GM12875 (cell line): ENCODE results near the gene MOB3C.

Experiments
- H3K4me3 ChIP-seq: one replicate; pipeline ENCODE4 v1.5.1; 2011; ENCODE audit warnings: low read depth, low read length, control low read depth
- CTCF ChIP-seq: IDR thresholded peaks from 2 replicates; pipeline ENCODE4 v1.5.1; 2011; ENCODE audit warnings: low read depth, mild to moderate bottlenecking, control low read depth, inconsistent platforms, low read length, moderate library complexity, borderline replicate concordance; ENCODE audit not compliant: insufficient read depth

The MOB3C gene

DNA sequence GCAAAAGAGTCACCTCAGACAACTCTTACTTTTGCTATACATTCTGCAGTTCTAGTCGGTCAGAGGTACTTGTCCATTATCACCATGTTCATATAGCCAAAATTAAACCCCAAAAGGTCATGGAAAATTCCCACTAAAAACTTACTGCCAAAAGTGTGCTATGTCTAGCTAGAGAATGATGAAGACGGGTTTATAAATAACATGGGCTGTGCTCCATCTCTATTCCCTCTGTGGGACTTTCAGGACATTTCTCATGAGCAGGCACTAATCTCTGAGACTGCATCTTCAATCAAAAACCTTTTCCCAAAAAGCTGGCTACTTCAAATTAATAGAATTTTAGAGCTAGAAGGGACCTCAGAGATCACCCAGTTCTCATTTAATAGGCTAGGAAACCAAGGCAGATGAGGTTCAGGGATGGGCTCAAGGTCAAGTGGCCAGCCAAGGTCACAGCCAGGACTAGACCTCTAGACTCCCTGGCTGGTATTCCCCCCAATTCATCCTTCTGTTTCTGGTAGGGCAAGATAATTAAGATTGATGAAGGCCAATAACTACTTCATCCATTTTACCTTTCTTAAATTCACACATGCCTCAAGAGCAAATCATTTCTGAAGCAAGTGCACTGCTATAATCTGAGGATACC lies 21.0 kb upstream of the MOB3C start:
- TF ChIP-seq CTCF = no peak
- H3K4me3 ChIP-seq = no peak overlapping the region

DNA sequence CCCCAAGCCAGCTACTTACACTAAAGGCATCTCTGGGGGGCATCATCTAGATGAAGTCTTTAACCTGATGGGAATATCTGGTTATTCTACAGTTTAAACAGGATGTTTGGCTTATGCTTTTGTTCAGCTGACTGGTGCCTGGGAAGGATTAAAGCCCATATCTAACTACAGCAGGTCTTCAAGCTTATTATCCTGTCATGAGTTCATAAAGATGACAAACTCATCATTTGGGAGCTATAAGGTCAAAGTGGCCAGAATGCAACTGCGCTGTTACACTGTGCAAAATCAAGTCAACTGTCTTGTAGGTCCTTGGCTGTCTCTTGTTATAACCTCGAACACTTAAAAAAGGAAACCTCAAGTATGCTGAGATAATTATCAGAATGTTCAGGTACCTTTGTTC lies 18.6 kb upstream of the MOB3C start:
- TF ChIP-seq CTCF = no peak

DNA sequence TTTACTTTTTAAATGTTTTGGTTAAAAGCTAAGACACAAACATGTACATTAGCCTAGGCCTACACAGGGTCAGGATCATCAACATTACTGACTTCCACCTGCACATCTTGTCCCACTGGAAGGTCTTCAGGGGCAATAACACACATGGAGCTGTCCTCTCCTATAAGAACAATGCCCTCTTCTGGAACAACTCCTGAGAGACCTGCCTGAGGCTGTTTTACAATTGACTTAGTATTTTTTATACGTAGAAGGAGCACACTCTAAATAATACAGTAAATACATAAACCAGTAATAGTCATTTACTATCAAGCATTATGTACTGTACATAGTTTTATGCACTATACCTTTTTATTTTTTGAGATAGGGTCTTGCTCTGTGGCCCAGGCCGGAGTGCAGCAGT lies 14.1 kb upstream of the MOB3C start:
- TF ChIP-seq CTCF = no peak
- H3K4me3 ChIP-seq = no peak overlapping the region

More for the DNA sequence above, 18.6 kb upstream of the MOB3C start:
- H3K4me3 ChIP-seq = no peak overlapping the region

DNA sequence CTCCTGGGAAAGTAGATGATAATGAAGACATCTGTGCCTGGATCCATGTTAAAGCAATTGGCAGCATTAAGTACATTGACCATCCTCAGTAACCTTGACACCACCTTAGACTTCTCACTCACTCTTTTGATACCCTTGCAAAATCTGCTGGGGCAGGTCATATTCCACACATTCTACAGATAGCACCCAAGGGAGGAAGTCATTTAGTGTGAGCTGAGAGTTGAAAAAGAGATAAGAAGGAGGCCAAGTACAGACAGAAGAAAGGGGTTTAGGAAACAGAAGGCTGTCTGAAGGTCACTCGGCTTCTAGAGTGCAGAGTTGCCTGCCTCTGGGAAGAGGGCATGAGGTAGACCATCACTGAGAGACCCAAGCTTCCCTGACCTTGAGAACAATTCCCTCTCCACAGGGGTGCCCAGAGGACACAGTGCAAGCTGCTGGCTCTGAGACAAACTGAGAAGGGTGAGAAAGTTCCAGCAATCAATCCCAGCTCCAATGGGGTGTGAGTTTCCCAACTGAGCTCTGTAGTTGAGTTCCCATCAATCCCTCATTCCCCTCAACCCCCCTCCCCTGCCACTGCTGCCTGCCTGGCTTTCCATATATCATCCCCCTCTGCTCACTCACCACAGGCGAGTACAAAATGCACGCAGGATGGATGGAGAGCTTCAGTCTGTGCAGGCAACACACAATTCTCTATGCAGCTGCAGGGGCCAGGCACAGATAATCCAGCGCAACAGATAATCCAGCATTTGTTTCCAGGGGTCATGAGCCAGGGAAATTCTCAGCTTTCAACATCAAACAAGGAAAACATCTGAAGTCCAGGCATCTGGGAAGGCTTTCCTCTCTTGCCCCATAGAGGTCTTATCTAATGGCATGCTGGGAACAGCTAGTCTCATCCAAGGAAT lies 7.4 kb upstream of the MOB3C start:
- no peak for TF ChIP-seq CTCF
- H3K4me3 ChIP-seq = no peak overlapping the region

- peak; percentile 46; the same call in 1 of the 2 replicates for TF ChIP-seq CTCF
- H3K4me3 ChIP-seq = no peak overlapping the region
Observed at GRCh38 chr1:46622344-46622743, 5.7 kb upstream of the MOB3C start.

DNA sequence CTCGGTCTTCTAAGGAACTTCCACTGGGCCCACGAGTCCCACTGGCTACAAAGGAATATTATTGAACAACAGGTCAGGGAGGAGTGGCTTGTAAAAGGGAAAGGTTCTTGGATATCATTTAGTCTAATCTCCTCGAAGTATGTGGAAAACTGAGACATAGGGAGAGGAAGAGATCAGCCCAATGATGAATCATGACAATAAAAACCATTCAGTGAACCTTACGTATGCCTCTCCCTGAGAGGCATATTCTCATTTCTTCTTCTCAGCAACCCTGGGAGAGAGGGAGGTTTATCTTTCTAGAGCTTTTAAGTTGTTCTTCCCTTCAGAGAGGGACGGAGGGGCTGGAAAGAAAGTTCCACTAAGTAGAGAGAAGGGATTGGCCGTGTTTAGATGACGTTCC lies 5.3 kb upstream of the MOB3C start:
- no peak overlapping the region for H3K4me3 ChIP-seq
- TF ChIP-seq CTCF = no peak
